PFSK-1 (cell line): ENCODE data around the gene RILP.

Experiments used
- FOXP2 ChIP-seq: optimal IDR thresholded peaks from 2 replicates; pipeline ENCODE3; 2011; ENCODE audit warnings: borderline replicate concordance, control low read depth, inconsistent platforms; ENCODE audit not compliant: insufficient read depth; ENCODE audit errors: extremely low read length, extremely low read depth
- POLR2AphosphoS5 ChIP-seq: IDR thresholded peaks from 2 replicates; pipeline ENCODE4 v1.6.1; 2012; ENCODE audit warnings: low read depth, mild to moderate bottlenecking, control low read depth, low read length, moderate library complexity
- REST ChIP-seq, 2 experiments: IDR thresholded peaks; 2 replicates each; pipeline versions ENCODE4 v1.6.1 to v1.8.0; 2011 to 2012; ENCODE audit warnings: low read depth in 2 of 2, low read length in 2 of 2, control low read depth in 1 of 2, inconsistent platforms in 1 of 2, mild to moderate bottlenecking in 1 of 2, moderate library complexity in 1 of 2; ENCODE audit not compliant: insufficient read depth in 1 of 2
- SIN3A ChIP-seq: IDR thresholded peaks from 2 replicates; pipeline ENCODE4 v1.6.1; 2012; ENCODE audit warnings: mild to moderate bottlenecking, low read length, moderate library complexity, borderline replicate concordance; ENCODE audit not compliant: insufficient read depth
- TAF1 ChIP-seq: IDR thresholded peaks from 2 replicates; pipeline ENCODE4 v1.6.1; 2012; ENCODE audit warnings: low read length, control low read depth, borderline replicate concordance; ENCODE audit not compliant: insufficient read depth

The RILP gene

GRCh38 chr17:1604831-1605528 lies 44.7 kb downstream of the RILP start:
- no peak for TF ChIP-seq REST (IDR thresholded peaks at IDR 0.05; ENCODE audit: insufficient read depth in 1 of 2, low read depth in 2 of 2, low read length in 2 of 2)

GRCh38 chr17:1601571-1601970 lies 48.1 kb downstream of the RILP start:
- TF ChIP-seq POLR2AphosphoS5 (no peak), REST (IDR thresholded peaks at IDR 0.05; ENCODE audit: insufficient read depth in 1 of 2, low read depth in 2 of 2, low read length in 2 of 2) (no peak), FOXP2 (no peak), TAF1 (no peak), SIN3A (no peak)

- TF ChIP-seq REST (IDR thresholded peaks at IDR 0.05; ENCODE audit: insufficient read depth in 1 of 2, low read depth in 2 of 2, low read length in 2 of 2) (no peak), POLR2AphosphoS5 (no peak), TAF1 (no peak), FOXP2 (no peak), SIN3A (no peak)
These were observed 51.1 kb downstream of the RILP start for GRCh38 chr17:1598399-1599095.

GRCh38 chr17:1597861-1598342 lies 51.8 kb downstream of the RILP start:
- TF ChIP-seq FOXP2 (no peak), TAF1 (no peak), POLR2AphosphoS5 (no peak), SIN3A (no peak), REST (IDR thresholded peaks at IDR 0.05; ENCODE audit: insufficient read depth in 1 of 2, low read depth in 2 of 2, low read length in 2 of 2) (no peak)
